BE2C (cell line): ENCODE measurements around the gene CLSTN2.

Experiments
- DNase-seq: peaks from one replicate; pipeline ENCODE4 v3.0.0-alpha.2; 2020
- H3K27me3 ChIP-seq: fragments of 250-450 bp; sonication (Bioruptor Pico); 2 replicates; pipeline ENCODE4 v1.5.1; 2020; ENCODE audit warnings: mild to moderate bottlenecking
- H3K36me3 ChIP-seq: fragments of 250-450 bp; sonication (Bioruptor Pico); 2 replicates; pipeline ENCODE4 v1.5.1; 2020; ENCODE audit warnings: mild to moderate bottlenecking
- H3K4me1 ChIP-seq: fragments of 250-450 bp; sonication (Bioruptor Pico); 2 replicates; pipeline ENCODE4 v1.5.1; 2020
- H3K4me3 ChIP-seq: 2 replicates; pipeline ENCODE4 v1.5.1; 2011; ENCODE audit warnings: low read depth, low read length
- H3K9me3 ChIP-seq: fragments of 250-450 bp; sonication (Bioruptor Pico); 2 replicates; pipeline ENCODE4 v1.5.1; 2020
- CTCF ChIP-seq: IDR thresholded peaks from 2 replicates; pipeline ENCODE4 v1.5.1; 2012; ENCODE audit warnings: mild to moderate bottlenecking, low read depth, low read length

The CLSTN2 gene

GRCh38 chr3:140315955-140316354 lies 381.0 kb downstream of the CLSTN2 start:
- Histone ChIP-seq H3K36me3 (no peaks in the 10 kb centered on the region), H3K9me3 (no peaks in the 10 kb centered on the region), H3K27me3 (no peaks in the 10 kb centered on the region), H3K4me1 (peaks cover 10% of the 10 kb centered on the region), H3K4me3 (no peak overlapping the region)
- TF ChIP-seq CTCF = no peak
- DNase-seq = no peak

GRCh38 chr3:140316466-140316865 lies 381.5 kb downstream of the CLSTN2 start:
- no peaks in the 10 kb centered on the region for H3K36me3 ChIP-seq
- TF ChIP-seq CTCF = no peak
- H3K9me3 ChIP-seq = no peaks in the 10 kb centered on the region
- no peak for DNase-seq
- H3K4me3 ChIP-seq = no peak overlapping the region
- no peaks in the 10 kb centered on the region for H3K27me3 ChIP-seq
- peaks cover 10% of the 10 kb centered on the region for H3K4me1 ChIP-seq

DNA sequence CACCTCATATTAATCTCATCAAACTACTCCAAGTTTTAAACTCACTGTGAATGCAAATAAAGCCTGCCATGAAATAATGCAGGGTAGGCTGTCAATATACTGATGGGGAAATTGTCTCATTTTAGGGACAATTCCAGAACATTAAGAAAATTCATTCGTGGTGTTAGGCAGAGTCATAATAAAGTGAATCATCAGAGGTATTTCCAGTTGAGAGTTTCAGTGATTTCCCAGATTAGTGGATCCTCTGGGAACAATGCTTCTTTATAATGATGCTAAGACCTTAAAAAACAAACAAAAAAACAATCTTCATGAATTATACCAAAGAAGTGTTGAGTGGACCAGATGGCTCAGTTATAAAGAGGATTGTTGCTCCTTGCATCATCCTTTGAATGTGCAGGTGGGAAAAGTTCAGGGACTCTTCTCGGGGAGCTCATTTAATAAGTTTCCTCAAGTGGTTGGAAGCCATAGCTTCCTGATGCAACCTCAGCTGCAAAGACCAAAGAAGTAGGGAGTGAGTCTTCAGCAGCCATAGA lies 381.9 kb downstream of the CLSTN2 start:
- H3K36me3 ChIP-seq = no peaks in the 10 kb centered on the region
- H3K27me3 ChIP-seq = no peaks in the 10 kb centered on the region
- no peak overlapping the region for H3K4me3 ChIP-seq
- H3K4me1 ChIP-seq = peaks cover 10% of the 10 kb centered on the region
- no peak for DNase-seq
- H3K9me3 ChIP-seq = no peaks in the 10 kb centered on the region
- no peak for TF ChIP-seq CTCF

DNA sequence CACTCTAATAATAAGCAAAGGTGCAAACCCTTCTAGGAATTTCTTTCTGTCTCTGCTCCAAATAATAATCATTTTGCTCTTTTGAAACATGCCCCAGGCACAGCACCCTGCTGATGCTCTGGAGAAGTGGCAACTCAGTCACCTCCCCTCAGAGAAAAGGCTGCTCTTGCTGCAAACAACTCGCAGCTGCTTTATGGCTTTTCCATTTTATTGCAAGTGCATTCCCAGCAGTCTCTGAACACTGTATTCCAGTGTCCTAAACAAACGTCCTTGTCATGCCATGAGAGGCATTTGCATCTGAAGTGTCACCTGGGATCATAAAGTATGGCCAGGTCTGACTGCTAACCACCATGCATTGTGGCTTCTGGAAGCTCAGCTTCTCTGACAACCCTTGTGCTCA lies 384.8 kb downstream of the CLSTN2 start:
- no peak for TF ChIP-seq CTCF
- no peak overlapping the region for H3K4me3 ChIP-seq
- H3K4me1 ChIP-seq = peaks cover 18% of the 10 kb centered on the region
- H3K9me3 ChIP-seq = no peaks in the 10 kb centered on the region
- no peak for DNase-seq
- H3K36me3 ChIP-seq = no peaks in the 10 kb centered on the region
- H3K27me3 ChIP-seq = no peaks in the 10 kb centered on the region

- no peak for DNase-seq
- Histone ChIP-seq H3K4me3 (no peak overlapping the region), H3K9me3 (no peaks in the 10 kb centered on the region), H3K27me3 (no peaks in the 10 kb centered on the region), H3K36me3 (no peaks in the 10 kb centered on the region), H3K4me1 (peaks cover 18% of the 10 kb centered on the region)
- no peak for TF ChIP-seq CTCF
Observed at GRCh38 chr3:140323561-140323960, 388.6 kb downstream of the CLSTN2 start.

GRCh38 chr3:140332131-140332530 lies 397.1 kb downstream of the CLSTN2 start:
- H3K4me3 ChIP-seq = no peak overlapping the region
- H3K9me3 ChIP-seq = no peaks in the 10 kb centered on the region
- no peak for TF ChIP-seq CTCF
- no peaks in the 10 kb centered on the region for H3K27me3 ChIP-seq
- peaks cover 8% of the 10 kb centered on the region; the same call in 1 of the 2 replicates for H3K4me1 ChIP-seq
- DNase-seq = no peak
- H3K36me3 ChIP-seq = no peaks in the 10 kb centered on the region
